HG02885 (cell line): ENCODE measurements around the gene BMPR1B.
A peak's percentile ranks its signal among the peaks of the same experiment; 100 is the strongest.

ENCODE experiments used
- ATAC-seq: cut with Tn5 transposase; IDR thresholded peaks from one replicate; pipeline ENCODE4 v1.9.1; 2021; ENCODE audit warnings: mild to moderate bottlenecking; ENCODE audit not compliant: unreplicated experiment, poor library complexity

Gene BMPR1B

DNA sequence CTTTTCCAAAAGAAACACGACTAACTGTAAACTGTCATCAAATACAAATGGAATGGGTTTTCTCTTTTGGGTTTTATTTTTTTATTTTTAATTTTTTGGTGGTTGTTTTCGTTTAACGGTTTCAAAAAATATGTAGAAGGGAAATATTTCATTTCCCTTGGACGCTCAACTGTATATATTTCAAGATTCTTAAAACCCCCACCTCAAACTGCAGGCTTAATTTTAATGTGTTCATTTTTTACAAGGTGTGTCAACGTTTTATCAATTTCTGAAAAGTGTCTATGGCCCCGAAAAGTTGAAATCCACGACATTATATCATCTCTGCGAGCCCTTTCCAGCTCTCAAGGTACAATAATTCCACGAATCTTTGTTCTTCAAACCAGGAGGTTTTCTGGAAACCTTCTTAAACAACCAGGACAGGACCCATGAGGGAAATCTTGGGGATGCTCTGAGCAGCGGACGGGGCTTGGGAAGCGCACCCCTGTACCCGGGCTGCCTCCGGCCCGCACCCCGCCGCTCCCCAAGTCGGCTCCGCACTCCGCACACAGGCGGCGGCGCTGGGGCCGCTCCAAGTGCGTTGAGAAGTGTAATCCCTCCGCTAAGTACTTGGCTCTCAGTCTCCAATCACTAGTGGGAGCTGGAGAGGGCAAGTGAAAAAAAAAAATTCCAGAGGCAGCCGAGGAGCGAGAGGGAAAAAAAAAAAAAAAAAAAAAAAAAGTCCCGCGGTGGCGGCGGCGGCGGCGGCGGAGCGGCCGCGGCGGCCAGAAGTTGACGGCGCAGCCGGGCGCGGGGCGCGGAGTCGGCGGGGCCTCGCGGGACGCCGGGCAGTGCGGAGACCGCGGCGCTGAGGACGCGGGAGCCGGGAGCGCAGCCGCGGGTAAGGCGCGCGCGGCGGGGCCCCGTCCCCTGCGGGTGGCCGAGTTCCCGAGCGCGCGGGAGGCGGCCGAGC is at the start of gene BMPR1B:
Gene BMPR1B, plus strand, starts transcription at position 764 of the 949 bp plus-strand sequence. CDS start 346,470 bp downstream, outside the sequence.
- peak; percentile 43 for ATAC-seq

DNA sequence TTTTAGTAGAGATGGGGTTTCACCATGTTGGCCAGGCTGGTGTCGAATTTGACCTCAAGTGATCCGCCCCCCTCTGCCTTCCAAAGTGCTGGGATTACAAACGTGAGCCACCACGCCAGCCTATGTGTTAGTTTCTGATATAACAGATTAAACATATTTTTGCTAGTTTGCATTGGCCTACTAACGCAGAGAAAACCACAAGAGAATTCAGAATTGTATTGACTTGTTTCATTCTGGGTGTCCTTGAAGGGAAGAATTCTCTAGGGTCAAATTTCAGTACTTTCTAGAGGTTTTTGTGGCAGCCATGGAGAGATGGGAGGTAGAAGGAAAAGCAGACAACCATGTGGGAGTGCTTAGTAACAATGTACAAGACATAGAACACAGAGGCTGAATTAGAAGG is 46.1 kb upstream of the BMPR1B start:
- no peak for ATAC-seq

- no peak for ATAC-seq
Measured at GRCh38 chr4:94714365-94715160, 43.2 kb upstream of the BMPR1B start.

DNA sequence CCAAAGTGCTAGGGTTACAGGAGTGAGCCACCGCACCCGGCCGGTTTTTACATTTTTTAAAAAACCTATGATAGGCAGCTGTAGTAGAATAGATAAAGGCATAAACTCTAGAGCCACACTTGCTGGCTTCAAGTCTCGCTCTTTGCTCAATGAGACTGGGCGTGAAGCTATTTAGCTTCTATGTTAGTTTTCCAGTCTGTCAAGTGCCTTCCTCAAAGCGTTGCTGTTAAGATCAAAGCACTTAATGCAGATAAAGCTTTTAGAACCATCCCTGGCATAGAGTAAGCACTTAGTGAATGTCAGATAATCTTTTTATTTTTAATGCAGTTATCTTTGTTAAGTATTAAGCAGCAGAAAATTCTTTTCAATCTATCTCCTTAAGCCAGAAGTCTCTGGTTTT is 42.0 kb upstream of the BMPR1B start:
- no peak for ATAC-seq

DNA sequence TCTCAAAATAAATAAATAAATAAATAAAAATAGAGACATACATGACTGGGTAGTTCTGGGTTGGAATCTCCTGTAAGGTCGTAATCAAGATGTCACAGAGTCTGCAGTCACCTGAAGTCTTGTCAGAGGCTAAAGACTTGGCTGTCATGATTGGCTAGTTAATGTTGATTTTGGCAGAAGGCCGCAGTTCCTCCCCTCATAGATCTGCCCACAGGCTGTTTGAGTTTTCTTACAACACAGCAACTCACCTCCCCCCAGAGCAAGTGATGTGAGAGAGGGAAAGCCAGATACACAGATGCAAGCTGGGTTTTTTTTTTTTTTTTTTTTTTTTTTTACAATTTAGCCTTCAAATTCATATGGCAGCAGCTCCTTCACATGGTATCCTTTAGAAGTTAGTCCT is 36.4 kb upstream of the BMPR1B start:
- ATAC-seq, result no peak

GRCh38 chr4:94722270-94722669 is 35.5 kb upstream of the BMPR1B start:
- no peak for ATAC-seq

DNA sequence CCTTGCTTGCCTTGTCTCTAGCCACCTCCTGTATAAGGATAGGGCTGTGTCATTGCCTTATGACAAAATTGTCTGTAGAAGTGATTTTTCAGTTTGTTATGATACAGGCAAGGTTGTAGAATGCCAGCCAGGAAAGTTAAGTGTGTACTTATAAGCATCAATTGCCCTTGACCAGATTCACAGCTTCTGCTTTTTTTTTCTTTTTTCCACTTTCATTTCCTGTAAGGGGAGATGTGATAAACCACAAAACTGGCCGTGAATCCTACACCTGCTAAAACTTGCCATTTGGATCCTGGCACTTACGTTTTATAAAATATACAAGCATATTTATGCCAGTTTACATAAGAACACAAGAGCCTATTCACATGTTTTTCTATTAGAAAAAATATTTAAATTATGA is 35.0 kb upstream of the BMPR1B start:
- ATAC-seq, result no peak

DNA sequence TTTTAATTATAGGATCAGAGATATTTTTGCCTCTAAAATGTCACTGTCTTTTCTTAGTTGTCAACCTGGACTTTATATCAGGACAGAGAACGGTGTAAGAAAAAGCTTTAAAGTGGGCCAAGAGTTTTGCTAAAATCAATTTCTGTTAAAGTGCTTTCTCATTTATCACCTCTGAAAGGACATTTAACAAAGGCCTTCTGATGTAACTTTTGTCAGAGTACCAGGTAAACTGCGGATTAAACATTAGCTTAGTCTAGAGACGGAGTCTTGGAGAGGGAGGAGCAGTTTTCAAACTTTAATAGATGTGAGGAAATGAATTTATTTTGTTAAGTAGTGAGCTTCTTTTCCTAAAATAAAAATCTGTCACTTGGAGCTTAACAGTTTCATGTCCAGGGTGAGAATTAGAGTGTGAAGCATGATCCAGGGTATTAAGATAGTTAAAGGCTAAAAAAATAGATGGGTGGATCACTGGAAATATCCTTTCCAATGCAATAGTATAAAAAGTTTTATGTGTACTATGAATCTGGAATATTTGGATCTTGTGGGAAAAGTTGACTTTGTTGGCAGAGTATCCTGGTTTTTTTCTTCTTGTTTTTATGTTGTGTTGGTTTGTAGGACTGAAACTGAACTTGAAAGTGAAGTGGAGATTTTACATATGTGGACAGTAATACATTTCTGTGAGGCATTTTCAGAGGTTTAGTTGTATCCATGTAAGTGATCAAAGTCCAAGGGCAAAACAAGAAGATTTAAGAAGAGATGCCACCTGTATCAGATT is 33.6 kb upstream of the BMPR1B start:
- ATAC-seq, result no peak

DNA sequence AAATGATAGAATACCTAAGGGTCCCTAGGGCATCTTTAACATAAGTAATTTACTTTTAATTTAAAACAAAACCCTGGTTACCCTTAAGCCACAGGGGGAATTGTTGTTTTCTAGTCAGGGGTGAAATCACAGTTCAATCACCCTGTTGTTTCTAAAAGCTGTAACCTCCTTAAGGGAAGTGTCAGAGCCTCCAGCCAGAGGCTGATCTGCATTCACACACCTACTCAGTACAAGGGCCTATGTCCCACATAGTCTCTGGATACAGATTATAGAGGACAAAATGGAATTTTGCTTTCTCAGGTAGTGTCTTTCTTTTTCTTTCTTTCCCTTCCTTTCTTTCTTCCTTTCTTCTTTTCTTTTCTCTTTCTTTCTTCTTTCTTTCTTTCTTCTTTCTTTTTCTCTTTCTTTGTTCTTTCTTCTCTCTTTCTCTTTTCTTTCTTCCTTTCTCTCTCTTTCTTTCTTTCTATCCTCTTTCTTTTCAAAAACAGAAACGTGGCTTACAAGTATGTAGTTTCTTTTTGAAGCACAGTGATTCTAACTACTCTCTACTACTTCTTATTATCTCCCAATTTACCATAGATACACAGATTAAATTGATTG is 31.1 kb upstream of the BMPR1B start:
- no peak for ATAC-seq

- no peak for ATAC-seq
Measured at GRCh38 chr4:94728056-94728766, 29.5 kb upstream of the BMPR1B start.

- ATAC-seq, result no peak
Measured at GRCh38 chr4:94732358-94732698, 25.4 kb upstream of the BMPR1B start.

GRCh38 chr4:94739741-94740140 is 18.0 kb upstream of the BMPR1B start:
- ATAC-seq, result no peak

GRCh38 chr4:94741304-94741703 is 16.5 kb upstream of the BMPR1B start:
- no peak for ATAC-seq

DNA sequence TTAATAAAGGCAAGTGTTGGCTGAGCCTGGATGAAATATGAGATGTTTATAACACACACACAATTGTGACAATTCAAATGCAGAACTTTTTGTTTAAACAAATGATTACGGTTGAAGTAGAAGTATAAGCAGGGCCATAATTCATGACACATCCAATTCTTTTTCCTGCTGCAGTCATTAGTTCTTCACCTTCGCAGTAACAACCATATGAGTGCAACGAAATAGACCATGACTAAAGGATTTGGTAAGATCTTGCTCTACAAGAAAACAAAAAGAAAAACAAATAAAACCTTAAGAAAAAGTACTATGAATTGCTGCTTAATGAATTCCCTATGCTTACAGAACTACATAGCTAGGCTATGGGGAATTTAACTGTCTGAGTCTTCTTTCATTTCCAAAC is 13.9 kb upstream of the BMPR1B start:
- no peak for ATAC-seq

GRCh38 chr4:94744850-94745249 is 12.9 kb upstream of the BMPR1B start:
- no peak for ATAC-seq

GRCh38 chr4:94746746-94747145 is 11.0 kb upstream of the BMPR1B start:
- no peak for ATAC-seq

GRCh38 chr4:94758141-94758699 is 465 bp downstream of the BMPR1B start:
- peak; percentile 32 for ATAC-seq

DNA sequence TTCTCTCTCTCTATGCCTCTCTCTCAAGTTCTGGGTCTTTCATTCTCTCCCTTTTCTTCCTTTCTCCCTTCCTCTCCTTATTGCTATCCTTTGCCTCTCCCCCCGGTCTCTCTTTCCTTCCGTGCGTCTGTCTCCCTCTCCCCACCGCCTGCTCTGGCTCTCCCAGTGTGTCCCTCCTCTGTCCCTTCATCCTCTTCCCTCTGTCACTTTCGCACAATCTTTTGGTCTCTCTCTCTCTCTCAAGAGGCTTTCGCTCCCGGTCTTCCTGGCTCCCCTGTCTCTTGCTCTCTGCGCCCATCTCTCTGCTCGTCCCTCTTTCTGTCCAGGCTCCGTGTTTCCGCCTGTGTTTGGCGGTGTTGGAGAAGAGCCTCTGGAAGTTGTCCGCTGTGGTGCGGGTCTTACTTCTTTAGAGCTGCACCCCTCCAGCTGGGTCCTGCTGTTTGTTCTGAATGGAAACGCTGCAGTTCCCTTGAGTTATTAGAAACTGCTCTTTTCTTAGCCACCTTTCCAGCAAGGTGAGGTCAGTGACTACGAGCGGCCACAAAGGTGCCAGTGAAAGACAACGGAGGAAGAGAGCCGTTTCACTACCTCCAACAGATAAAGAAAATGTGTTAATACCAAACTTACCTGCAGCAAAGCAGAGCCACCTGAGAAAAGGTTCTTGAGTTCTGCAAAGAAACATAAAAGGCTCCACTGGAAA is 1.1 kb downstream of the BMPR1B start:
- peak; percentile 5 for ATAC-seq

DNA sequence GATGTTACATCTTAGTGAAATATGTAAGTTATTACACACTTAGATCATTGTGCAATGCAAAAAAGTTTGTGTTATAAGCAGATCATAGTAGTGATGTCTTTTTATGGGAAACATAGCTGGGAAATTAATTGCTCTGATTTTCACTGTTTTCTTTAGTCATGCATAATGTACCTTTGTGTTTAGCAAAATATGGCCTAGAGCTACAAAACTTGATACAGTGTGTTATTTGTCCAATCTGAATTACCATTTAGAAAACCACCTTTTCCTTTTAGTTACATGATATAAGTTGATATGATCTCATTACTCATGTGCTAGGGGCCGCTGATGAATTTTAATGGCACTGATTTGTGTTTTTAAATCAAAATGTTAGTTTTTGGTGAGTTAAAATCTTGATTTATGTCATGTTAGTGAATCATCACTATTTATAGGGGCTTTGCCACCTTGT is 2.0 kb downstream of the BMPR1B start:
- ATAC-seq, result no peak
